HG03159 (cell line): ENCODE data around the gene DNAH6.
"Not testable (repeated sequence)": the region's sequence is repeated elsewhere in the genome, so short reads cannot be mapped to it uniquely, and the experiment has no call there.

ENCODE experiments used
- ATAC-seq: cut with Tn5 transposase; IDR thresholded peaks from one replicate; pipeline ENCODE4 v1.9.1; 2021; ENCODE audit warnings: mild to moderate bottlenecking, moderate library complexity; ENCODE audit not compliant: unreplicated experiment

The DNAH6 gene

GRCh38 chr2:84496386-84496785 lies 19.9 kb upstream of the DNAH6 start:
- ATAC-seq, result no peak

DNA sequence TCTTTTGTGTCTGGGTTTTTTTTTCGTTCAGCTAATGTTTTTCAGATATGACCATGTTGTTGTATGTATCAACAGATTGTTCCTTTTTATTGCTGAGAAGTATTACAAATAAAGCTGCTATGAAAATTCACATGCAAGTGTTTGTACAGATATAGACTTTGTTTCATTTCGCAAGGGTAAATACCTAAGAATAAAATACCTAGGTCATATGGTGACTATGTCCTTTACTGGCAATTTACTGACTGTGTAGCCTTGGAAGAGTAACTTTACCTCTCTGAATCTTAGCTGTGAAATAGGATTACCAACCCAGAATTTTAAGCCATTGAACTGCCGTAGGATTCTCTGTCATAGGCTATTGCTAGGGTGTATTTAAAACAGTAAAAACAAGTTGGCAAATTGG lies 19.0 kb upstream of the DNAH6 start:
- no peak for ATAC-seq

- no peak for ATAC-seq
These were observed 18.0 kb upstream of the DNAH6 start for GRCh38 chr2:84498150-84498799.

- not testable (repeated sequence) for ATAC-seq
These were observed 5.3 kb upstream of the DNAH6 start for GRCh38 chr2:84511024-84511423.

- no peak for ATAC-seq
These were observed 510 bp upstream of the DNAH6 start for GRCh38 chr2:84515788-84516187.

- no peak for ATAC-seq
These were observed 3.1 kb downstream of the DNAH6 start for GRCh38 chr2:84519332-84519957.

- ATAC-seq, result no peak
These were observed 10.3 kb downstream of the DNAH6 start for GRCh38 chr2:84526562-84526961.

GRCh38 chr2:84527137-84528129 lies 11.1 kb downstream of the DNAH6 start:
- ATAC-seq, result no peak

DNA sequence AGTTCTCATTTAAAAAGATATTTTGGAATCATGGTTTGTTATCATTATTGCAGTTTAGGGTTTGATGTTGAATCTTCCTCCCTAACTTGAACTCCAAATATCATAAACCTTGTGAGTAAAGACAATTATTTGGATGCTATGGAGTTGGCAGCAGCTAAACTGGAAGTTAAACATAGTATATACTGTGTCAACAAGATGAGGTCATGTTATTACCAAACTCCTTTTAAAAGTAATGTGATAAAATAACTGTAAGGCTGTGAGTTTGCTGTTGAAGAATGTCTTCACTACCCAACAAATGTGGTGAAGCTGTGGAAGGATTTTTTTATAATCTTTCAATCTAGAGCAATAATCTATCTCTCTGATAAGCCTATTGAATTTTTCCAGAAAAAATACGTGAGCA lies 16.0 kb downstream of the DNAH6 start:
- no peak for ATAC-seq

DNA sequence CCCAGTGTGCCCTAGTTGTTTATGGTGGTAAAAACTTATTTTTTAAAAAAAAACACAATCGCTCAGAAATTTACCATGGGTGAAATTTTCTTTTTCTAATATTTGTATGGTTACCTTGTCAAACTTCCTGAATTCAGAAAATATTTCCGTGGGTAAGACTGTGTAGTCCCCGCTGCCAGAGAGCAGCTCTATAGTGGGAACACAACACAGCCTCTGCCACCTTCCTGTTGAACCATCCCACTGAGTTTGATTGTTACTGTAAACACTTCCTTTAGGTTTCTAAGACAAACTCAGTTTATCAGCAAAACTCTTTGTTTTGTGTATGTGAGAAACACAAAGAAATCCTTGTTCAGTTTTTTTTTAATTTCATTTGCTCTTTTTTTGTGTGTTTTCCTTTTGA lies 17.9 kb downstream of the DNAH6 start:
- ATAC-seq, result no peak

DNA sequence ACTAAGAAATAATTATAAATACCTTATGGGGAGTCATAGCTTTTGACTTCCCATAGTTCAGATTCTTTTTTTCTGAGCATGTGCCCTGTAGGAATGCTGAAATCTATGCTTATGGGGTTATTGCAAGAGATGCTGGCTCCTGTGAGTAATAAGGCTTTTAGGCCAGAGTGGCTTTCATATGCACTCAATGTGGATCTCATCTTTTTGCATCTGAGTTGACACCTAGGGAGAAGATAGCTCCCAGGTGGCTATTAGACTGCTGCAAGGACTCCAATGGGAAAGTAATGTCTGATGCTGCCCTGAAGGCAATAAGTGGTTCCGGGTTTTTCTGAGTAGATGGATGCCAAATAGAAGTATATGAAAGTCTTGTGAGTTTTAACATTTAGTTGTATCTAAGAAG lies 21.0 kb downstream of the DNAH6 start:
- no peak for ATAC-seq

DNA sequence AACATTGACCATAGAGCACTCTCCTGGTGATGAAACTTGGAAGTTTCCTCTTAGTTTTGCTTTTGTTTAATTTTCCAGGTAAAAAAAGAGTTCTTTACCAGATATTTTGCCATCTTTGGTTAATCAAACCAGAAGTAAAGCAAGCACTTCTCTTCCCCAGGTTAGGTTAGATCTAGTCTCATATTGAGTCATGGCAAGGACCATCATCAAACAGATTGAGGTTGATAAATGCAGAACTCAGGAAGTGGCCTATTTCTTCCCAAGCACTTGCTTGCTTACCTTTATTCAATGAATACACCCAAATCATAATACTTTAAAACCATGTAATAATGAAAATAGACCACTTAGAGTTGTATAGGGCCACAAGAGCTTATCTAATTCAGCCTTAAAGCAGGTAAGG lies 23.4 kb downstream of the DNAH6 start:
- no peak for ATAC-seq

- no peak for ATAC-seq
These were observed 28.7 kb downstream of the DNAH6 start for GRCh38 chr2:84545005-84545404.

DNA sequence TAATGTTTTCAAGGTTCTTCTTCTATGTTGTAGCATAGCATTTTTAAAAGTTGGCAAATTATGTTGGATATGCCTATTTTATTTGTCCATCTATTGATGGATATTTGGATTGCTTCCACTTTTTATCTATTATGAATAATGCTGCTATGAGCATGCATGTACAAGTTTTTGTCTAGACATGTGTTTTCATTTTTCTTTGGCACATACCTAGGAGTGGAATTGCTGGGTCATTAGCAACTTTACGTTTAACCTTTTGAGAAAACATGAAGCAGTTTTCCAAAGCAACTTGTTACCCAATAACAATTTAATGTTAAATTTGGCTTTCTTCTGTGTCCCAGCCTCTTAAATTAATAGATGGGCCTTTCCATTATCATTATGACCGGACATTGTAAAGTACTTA lies 30.3 kb downstream of the DNAH6 start:
- no peak for ATAC-seq

DNA sequence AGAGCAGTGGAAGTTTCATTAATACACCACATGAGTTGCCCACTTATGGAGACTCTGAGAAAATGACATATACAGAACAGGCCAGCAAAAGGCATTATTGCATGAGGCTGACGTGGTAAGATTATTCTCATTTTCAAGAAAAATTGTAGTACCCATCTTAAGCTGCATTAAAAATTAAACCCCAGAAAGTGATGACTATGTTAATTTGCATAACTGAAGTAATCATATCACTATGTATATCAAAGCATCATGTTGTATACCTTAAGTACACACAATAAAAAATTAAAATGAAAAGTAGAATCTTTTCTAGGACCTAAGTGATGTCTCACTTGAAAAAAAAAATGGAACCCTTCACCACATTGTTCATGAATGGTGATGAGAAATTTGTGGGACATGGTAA lies 32.0 kb downstream of the DNAH6 start:
- no peak for ATAC-seq

DNA sequence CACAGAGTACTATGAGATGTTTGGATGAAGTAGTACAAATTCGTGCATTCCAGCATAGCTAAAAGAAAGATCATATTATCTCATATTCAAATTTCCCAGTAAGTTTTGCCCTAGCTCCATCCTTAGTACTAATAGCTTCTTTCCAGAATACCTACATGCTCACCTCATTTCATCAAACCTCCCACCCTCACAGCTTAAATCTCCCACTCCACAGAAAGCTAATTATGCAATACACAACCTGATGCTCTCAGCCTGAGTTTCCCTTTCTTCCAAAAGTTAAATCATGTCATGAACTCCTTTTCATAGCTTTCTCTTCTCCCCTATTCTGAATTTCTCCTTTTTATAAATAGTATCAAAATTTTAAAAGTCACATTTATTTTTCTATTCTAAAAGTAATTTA lies 34.6 kb downstream of the DNAH6 start:
- no peak for ATAC-seq

DNA sequence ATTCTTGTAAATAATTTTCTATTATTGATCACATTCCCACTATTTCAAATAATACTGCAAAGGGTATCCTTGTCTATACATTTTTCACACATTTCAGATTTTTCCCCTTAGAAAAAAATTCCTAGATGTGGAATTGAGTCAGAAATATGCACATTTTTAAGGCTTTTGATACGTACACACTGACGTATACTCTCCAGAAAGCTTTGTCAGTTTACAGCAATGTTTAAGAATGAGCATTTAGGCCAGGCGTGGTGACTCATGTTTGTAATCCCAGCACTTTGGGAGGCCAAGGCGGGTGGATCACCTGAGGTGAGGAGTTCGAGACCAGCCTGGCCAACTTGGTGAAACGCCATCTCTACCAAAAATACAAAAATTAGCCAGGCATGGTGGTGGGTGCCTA lies 35.2 kb downstream of the DNAH6 start:
- ATAC-seq, result not testable (repeated sequence)

DNA sequence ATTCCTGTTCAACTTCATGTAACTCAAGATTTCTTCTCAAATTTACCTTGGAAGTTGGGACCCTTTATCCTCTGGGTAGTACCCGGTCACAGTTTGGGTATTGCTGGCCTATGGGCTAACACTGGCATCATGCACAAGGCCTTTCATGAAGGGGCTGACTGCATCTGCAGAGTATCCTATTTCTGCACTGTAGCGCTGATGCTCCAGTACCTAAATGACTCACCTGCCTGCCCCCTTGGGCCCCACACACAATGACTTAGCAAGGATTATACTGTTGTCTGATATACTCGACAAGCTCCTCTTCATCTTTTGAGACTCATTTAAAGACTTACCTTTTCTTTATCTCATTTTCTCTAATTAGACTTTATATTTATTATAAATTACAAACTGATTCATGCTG lies 39.9 kb downstream of the DNAH6 start:
- peak; percentile 72 for ATAC-seq

DNA sequence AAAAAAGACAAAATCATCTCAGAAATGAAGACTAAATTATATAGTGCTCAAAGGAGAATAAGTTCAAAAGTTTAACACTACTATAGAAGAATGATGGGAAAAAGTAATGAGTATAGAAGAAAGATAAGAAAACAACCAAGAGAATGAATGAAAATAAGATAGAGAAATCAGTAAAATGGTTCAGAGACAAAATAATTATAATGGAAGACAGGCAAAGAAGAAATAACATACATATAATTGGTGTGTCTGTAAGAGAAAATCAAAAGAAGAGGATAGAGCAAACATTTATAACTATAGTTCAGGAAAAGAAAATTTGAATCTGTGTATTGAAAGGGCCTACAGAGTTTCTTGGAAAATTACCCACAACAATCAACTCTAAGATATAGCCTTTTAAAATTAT lies 43.5 kb downstream of the DNAH6 start:
- ATAC-seq, result no peak

GRCh38 chr2:84579661-84580060 lies 63.4 kb downstream of the DNAH6 start:
- no peak for ATAC-seq

DNA sequence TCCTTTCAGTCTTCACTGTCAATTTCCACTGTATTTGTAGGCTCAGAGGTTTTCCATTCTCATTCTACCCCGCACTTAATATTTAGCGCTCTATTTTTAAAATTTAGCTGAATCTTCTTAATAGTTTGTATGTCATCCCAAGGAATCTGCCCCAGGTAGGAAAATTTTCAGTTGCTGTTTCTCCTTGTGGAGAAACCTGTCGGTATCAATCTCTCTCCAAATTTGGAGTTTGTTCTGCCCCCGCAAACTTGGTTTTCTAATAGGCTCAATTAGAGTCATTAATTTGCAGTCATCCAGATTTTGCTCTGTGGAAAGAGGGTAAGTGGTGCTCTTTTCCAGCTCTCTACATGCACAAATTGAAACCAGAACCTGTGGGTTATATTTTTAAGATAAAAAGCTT lies 87.6 kb downstream of the DNAH6 start:
- ATAC-seq, result no peak

DNA sequence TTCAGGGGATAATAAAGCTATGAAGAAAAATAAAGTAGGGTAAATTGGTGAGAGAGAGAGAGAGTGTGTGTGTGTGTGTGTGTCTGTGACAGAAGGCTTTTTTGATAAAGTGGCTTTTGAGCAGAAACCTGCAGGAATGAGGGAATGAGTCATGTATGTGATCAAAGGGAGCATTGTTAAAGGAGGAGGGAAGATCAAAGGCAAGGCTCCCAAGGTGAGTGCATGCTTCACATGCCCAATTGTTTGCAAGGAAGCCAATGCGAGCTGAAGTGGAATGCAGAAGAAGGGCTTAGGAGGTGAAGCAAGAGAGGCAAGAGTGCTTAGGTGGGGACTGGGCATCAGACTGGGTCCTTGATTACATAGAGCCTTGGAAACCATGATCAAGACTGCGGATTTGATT lies 96.8 kb downstream of the DNAH6 start:
- no peak for ATAC-seq
